Measurements from ENCODE around the gene MRPL11.
"Not testable (repeated sequence)": the region's sequence is repeated elsewhere in the genome, so short reads cannot be mapped to it uniquely, and the experiment has no call there.

MRPL11 gene

GRCh38 chr11:66431287-66431686 lies 7.4 kb downstream of the MRPL11 start:
- not testable (repeated sequence) for DNase-seq (ENCODE audit: low read depth in 3 of 3)

GRCh38 chr11:66429983-66430602 lies 8.6 kb downstream of the MRPL11 start:
- DNase-seq (ENCODE audit: low read depth in 3 of 3): peak; percentile 58 to 76 (median 76)

GRCh38 chr11:66428933-66429332 lies 9.7 kb downstream of the MRPL11 start:
- DNase-seq (ENCODE audit: low read depth in 3 of 3): no peak

- no peak for DNase-seq (ENCODE audit: low read depth in 3 of 3)
These were observed 12.3 kb downstream of the MRPL11 start for GRCh38 chr11:66426314-66426713.

- DNase-seq (ENCODE audit: low read depth in 3 of 3): peak; percentile 74 to 86 (median 81)
These were observed 17.0 kb downstream of the MRPL11 start for GRCh38 chr11:66421492-66422205.

- no peak for DNase-seq (ENCODE audit: low read depth in 3 of 3)
These were observed 17.8 kb downstream of the MRPL11 start, which contains the start of gene NPAS4 for GRCh38 chr11:66420671-66421476. NPAS4 (plus strand) TSS chr11:66421035; CDS start chr11:66421180, 145 bp downstream.

- no peak for DNase-seq (ENCODE audit: low read depth in 3 of 3)
These were observed 18.8 kb downstream of the MRPL11 start for GRCh38 chr11:66419825-66420224.

- DNase-seq (ENCODE audit: low read depth in 3 of 3): no peak
These were observed 19.7 kb downstream of the MRPL11 start for GRCh38 chr11:66418986-66419308.

GRCh38 chr11:66418168-66418985 lies 20.3 kb downstream of the MRPL11 start:
- DNase-seq (ENCODE audit: low read depth in 3 of 3): peak; percentile 54 to 78 (median 68)

- peak in 2 of 3 donors; percentile 21 to 47 for DNase-seq (ENCODE audit: low read depth in 3 of 3)
These were observed 21.6 kb downstream of the MRPL11 start for GRCh38 chr11:66417000-66417399.

GRCh38 chr11:66415423-66415822 lies 23.2 kb downstream of the MRPL11 start:
- DNase-seq (ENCODE audit: low read depth in 3 of 3): no peak

- DNase-seq (ENCODE audit: low read depth in 3 of 3): no peak
These were observed 24.3 kb downstream of the MRPL11 start for GRCh38 chr11:66414120-66414934.

GRCh38 chr11:66413167-66413566 lies 25.5 kb downstream of the MRPL11 start:
- DNase-seq (ENCODE audit: low read depth in 3 of 3): no peak

- no peak for DNase-seq (ENCODE audit: low read depth in 3 of 3)
These were observed 26.5 kb downstream of the MRPL11 start for GRCh38 chr11:66412110-66412509.

GRCh38 chr11:66411323-66411722 lies 27.3 kb downstream of the MRPL11 start:
- no peak for DNase-seq (ENCODE audit: low read depth in 3 of 3)

GRCh38 chr11:66410191-66410590 lies 28.5 kb downstream of the MRPL11 start:
- DNase-seq (ENCODE audit: low read depth in 3 of 3): no peak

- no peak for DNase-seq (ENCODE audit: low read depth in 3 of 3)
These were observed 29.4 kb downstream of the MRPL11 start for GRCh38 chr11:66409226-66409625.

GRCh38 chr11:66408488-66409214 lies 30.0 kb downstream of the MRPL11 start:
- DNase-seq (ENCODE audit: low read depth in 3 of 3): peak; percentile 79 to 96 (median 90)

GRCh38 chr11:66407651-66408050 lies 31.0 kb downstream of the MRPL11 start:
- no peak for DNase-seq (ENCODE audit: low read depth in 3 of 3)

GRCh38 chr11:66393954-66394353 lies 44.7 kb downstream of the MRPL11 start:
- DNase-seq (ENCODE audit: low read depth in 3 of 3): no peak

All from stimulated activated CD4-positive, alpha-beta T cell treated with anti-CD3 and anti-CD28 coated beads, TNF-alpha, amount 100 ng/mL, for 48 hours (primary cell).